Mesendoderm (in vitro differentiated cells): ENCODE data around the gene ZFHX2.

Experiments
- DNase-seq: peaks from one replicate; pipeline ENCODE4 v3.0.0; 2013
- H2AK5ac ChIP-seq: 2 replicates; pipeline ENCODE4 v1.6.1; 2013; ENCODE audit warnings: low read length, inconsistent platforms
- H2BK120ac ChIP-seq: 2 replicates; pipeline ENCODE4 v1.6.1; 2013; ENCODE audit warnings: low read depth, mild to moderate bottlenecking, low read length, moderate library complexity, mixed read lengths
- H2BK15ac ChIP-seq: replicated peaks from 2 replicates; pipeline ENCODE4 v1.6.1; 2013; ENCODE audit warnings: low read depth, mild to moderate bottlenecking, moderate library complexity
- H2BK5ac ChIP-seq: 2 replicates; pipeline ENCODE4 v1.6.1; 2013; ENCODE audit warnings: low read length, inconsistent platforms
- H3K18ac ChIP-seq: 2 replicates; pipeline ENCODE4 v1.6.1; 2013; ENCODE audit warnings: mild to moderate bottlenecking, low read length, mixed read lengths
- H3K23ac ChIP-seq: one replicate; pipeline ENCODE4 v1.6.1; 2013; ENCODE audit warnings: low read length
- H3K27ac ChIP-seq: 2 replicates; pipeline ENCODE4 v1.5.1; 2013; ENCODE audit warnings: low read depth, mild to moderate bottlenecking, inconsistent platforms, low read length, moderate library complexity
- H3K27me3 ChIP-seq: 2 replicates; pipeline ENCODE4 v1.6.1; 2013; ENCODE audit warnings: low read length, control low read depth, mild to moderate bottlenecking, inconsistent platforms; ENCODE audit not compliant: insufficient read depth, poor library complexity
- H3K36me3 ChIP-seq: 2 replicates; pipeline ENCODE4 v1.6.1; 2013; ENCODE audit warnings: low read length, inconsistent platforms; ENCODE audit not compliant: control insufficient read depth, insufficient read depth
- H3K4ac ChIP-seq: one replicate; pipeline ENCODE4 v1.6.1; 2013; ENCODE audit warnings: low read depth, mild to moderate bottlenecking, low read length, moderate library complexity
- H3K4me1 ChIP-seq: 2 replicates; pipeline ENCODE4 v1.6.1; 2013; ENCODE audit warnings: low read depth, low read length, inconsistent platforms; ENCODE audit not compliant: control insufficient read depth
- H3K4me2 ChIP-seq: 2 replicates; pipeline ENCODE4 v1.6.1; 2013; ENCODE audit warnings: low read length
- H3K4me3 ChIP-seq: 2 replicates; pipeline ENCODE4 v1.5.1; 2013; ENCODE audit warnings: mild to moderate bottlenecking, low read length
- H3K56ac ChIP-seq: one replicate; pipeline ENCODE4 v1.6.1; 2013; ENCODE audit warnings: low read length
- H3K79me1 ChIP-seq: 2 replicates; pipeline ENCODE4 v1.6.1; 2013; ENCODE audit warnings: low read length, inconsistent platforms
- H3K79me2 ChIP-seq: 2 replicates; pipeline ENCODE4 v1.6.1; 2013; ENCODE audit warnings: mild to moderate bottlenecking, low read length; ENCODE audit not compliant: control insufficient read depth, insufficient read depth
- H3K9ac ChIP-seq: 2 replicates; pipeline ENCODE4 v1.6.1; 2013; ENCODE audit warnings: low read length, inconsistent platforms
- H4K5ac ChIP-seq: one replicate; pipeline ENCODE4 v1.6.1; 2013; ENCODE audit warnings: low read length
- H4K8ac ChIP-seq: one replicate; pipeline ENCODE4 v1.6.1; 2013; ENCODE audit warnings: low read depth, mild to moderate bottlenecking, control low read depth, low read length, moderate library complexity
- WGBS: extraction: QIAGEN DNeasy Blood & Tissue Kit; methylation state at CpG from one replicate; pipeline ENCODE4 v1.1.7; 2013; ENCODE audit warnings: low lambda C conversion rate, missing lambda C conversion rate; ENCODE audit not compliant: insufficient coverage; ENCODE audit errors: extremely low coverage; 5-methylcytosine and 5-hydroxymethylcytosine counted together

ZFHX2 gene

GRCh38 chr14:23559010-23559925, 7.7 kb upstream of the ZFHX2 start:
- H2BK15ac ChIP-seq = no peak overlapping the region
- no CpG with 5 or more reads among the region's 21 CpGs for WGBS
- no peak overlapping the region for H4K8ac ChIP-seq
- DNase-seq = no peak
- no peak overlapping the region for H3K4ac ChIP-seq
- H3K4me1 ChIP-seq = no peaks in the 10 kb centered on the region
- H3K27ac ChIP-seq = no peak overlapping the region
- no peak overlapping the region for H2AK5ac ChIP-seq
- H3K79me1 ChIP-seq = no peaks in the 10 kb centered on the region
- H2BK120ac ChIP-seq = no peak overlapping the region
- no peak overlapping the region for H3K56ac ChIP-seq
- no peak overlapping the region for H3K9ac ChIP-seq
- H3K18ac ChIP-seq = no peak overlapping the region
- no peak overlapping the region for H3K4me2 ChIP-seq
- H3K27me3 ChIP-seq = no peaks in the 10 kb centered on the region
- H4K5ac ChIP-seq = no peak overlapping the region
- H2BK5ac ChIP-seq = no peak overlapping the region
- H3K4me3 ChIP-seq = no peak overlapping the region
- peaks cover 10% of the 10 kb centered on the region for H3K36me3 ChIP-seq
- H3K23ac ChIP-seq = no peak overlapping the region
- no peaks in the 10 kb centered on the region for H3K79me2 ChIP-seq

DNA sequence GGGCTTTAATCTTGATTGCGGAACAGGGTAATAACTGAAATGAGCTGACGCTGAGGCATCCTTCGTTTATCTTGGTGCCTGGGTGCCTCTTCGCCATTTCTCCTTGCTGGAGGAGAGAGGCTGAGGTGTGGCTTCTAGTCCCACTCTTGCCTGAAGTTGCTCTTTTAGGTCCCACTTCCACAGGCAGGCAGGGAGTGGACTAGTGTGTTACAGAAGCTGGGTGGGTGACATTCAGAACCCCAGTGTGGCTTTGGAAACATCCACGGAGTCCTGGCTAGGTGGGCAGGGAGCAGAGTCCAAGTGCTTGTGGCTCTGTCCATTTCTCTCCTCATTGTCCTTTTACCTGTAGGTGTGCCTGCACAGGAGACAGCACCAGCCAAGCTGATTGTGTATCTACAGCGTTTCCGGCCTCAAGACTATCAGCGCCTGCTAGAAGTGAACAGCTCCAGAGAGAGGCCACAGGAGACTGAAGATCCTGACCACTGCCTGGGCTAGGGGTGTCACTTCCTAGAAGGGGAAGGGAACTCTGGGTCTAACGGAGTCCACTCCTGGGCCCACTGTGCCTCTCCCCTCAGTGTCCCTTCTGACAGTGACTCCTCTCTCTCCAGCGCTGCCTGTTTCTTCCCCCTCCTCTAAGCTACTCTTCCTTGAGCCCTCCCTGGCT, 6.9 kb upstream of the ZFHX2 start:
- H2BK120ac ChIP-seq = no peak overlapping the region
- no peak overlapping the region for H2AK5ac ChIP-seq
- no peak overlapping the region for H4K8ac ChIP-seq
- H3K79me1 ChIP-seq = no peaks in the 10 kb centered on the region
- no peak overlapping the region for H3K56ac ChIP-seq
- no peaks in the 10 kb centered on the region for H3K79me2 ChIP-seq
- no peaks in the 10 kb centered on the region for H3K4me1 ChIP-seq
- H3K4me3 ChIP-seq = no peak overlapping the region
- peaks cover 10% of the 10 kb centered on the region for H3K36me3 ChIP-seq
- no peak overlapping the region for H2BK15ac ChIP-seq
- no peak overlapping the region for H3K4ac ChIP-seq
- no peak overlapping the region for H3K4me2 ChIP-seq
- H3K23ac ChIP-seq = no peak overlapping the region
- no peak overlapping the region for H3K18ac ChIP-seq
- H3K27me3 ChIP-seq = no peaks in the 10 kb centered on the region
- H3K9ac ChIP-seq = no peak overlapping the region
- no CpG with 5 or more reads among the region's 10 CpGs for WGBS
- no peak for DNase-seq
- H3K27ac ChIP-seq = no peak overlapping the region
- no peak overlapping the region for H2BK5ac ChIP-seq
- no peak overlapping the region for H4K5ac ChIP-seq

DNA sequence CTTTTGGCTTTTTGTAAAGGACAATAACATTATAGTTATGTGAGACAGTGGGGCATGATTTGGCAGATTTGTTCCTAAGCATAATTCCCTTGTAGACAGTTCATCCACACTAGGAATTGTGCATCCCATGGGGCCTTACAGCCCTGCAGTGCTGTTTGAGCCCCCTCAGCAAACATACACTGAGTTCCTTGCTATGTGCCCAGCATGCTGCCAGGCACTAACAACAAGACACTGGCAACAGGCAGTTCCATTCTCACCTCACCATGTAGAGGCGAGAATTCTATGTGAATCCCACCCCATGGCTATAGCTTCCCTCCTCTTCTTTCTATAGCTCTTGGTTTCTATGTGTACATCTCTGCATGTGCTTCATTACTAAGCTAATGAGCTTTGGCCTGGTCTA, 6.4 kb upstream of the ZFHX2 start:
- Histone ChIP-seq H2BK5ac (no peak overlapping the region), H4K5ac (no peak overlapping the region), H3K27me3 (no peaks in the 10 kb centered on the region), H3K23ac (no peak overlapping the region), H3K4me1 (no peaks in the 10 kb centered on the region), H3K4me3 (no peak overlapping the region), H3K79me1 (no peaks in the 10 kb centered on the region), H2BK120ac (no peak overlapping the region), H3K36me3 (peaks cover 9% of the 10 kb centered on the region), H3K27ac (no peak overlapping the region), H3K56ac (no peak overlapping the region), H4K8ac (no peak overlapping the region), H3K79me2 (no peaks in the 10 kb centered on the region), H3K9ac (no peak overlapping the region), H2AK5ac (no peak overlapping the region), H3K4me2 (no peak overlapping the region), H3K4ac (no peak overlapping the region), H2BK15ac (no peak overlapping the region), H3K18ac (no peak overlapping the region)
- no CpG with 5 or more reads among the region's 1 CpG for whole genome bisulfite sequencing
- DNase-seq = no peak

DNA sequence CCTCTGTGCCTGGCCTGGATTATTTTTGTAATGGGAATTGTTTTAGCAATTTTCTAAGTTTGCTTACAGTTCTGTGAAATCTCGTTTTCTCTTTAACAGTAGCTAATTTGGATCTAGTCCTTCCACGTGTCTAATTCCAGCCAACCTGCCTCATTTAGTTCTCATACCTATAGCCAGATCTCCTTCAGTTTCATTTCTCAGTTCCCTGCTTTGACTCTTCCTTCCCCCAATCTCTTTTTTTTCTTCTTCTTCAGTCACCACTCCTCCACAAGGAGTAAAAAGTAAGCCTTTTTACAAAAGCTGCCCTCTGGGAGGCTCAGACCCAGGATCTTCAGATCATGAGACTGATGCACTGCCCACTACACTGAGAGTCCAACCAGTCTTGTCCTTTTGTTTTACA, 6.0 kb upstream of the ZFHX2 start:
- no peak overlapping the region for H3K27ac ChIP-seq

DNA sequence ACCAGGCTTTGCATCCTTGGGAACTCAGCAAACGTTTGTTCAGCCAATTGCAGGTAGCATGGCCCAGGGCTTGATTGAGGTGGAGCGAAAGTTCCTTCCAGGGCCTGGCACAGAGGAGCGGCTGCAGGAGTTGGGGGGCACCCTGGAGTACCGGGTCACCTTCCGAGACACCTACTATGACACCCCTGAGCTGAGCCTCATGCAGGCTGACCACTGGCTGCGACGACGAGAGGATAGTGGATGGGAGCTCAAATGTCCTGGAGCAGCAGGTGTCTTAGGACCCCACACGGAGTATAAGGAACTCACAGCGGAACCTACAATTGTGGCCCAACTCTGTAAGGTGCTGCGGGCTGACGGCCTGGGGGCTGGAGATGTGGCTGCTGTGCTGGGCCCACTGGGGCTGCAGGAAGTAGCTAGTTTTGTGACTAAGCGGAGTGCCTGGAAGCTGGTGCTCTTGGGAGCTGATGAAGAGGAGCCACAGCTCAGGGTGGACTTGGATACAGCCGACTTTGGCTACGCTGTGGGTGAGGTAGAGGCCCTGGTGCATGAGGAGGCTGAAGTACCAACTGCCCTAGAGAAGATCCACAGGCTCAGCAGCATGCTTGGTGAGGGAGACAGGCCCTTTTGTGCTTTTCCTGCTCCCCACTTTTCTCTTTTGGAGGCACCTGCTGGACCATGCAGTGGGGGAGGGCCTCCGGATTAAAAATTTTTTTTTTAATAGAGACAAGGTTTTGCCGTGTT, 5.3 kb upstream of the ZFHX2 start:
- Histone ChIP-seq H3K4me1 (no peaks in the 10 kb centered on the region), H3K4me2 (peak overlapping the region; percentile 86)

More for the DNA sequence above, 6.0 kb upstream of the ZFHX2 start:
- Histone ChIP-seq H3K4me2 (no peak overlapping the region), H2BK15ac (no peak overlapping the region), H2BK5ac (no peak overlapping the region), H3K4ac (no peak overlapping the region), H3K9ac (no peak overlapping the region), H3K4me1 (no peaks in the 10 kb centered on the region), H4K5ac (no peak overlapping the region), H3K79me1 (no peaks in the 10 kb centered on the region), H3K4me3 (no peak overlapping the region), H3K27me3 (no peaks in the 10 kb centered on the region), H3K56ac (no peak overlapping the region), H3K18ac (no peak overlapping the region), H4K8ac (no peak overlapping the region), H2BK120ac (no peak overlapping the region), H3K79me2 (no peaks in the 10 kb centered on the region), H3K36me3 (peaks cover 8% of the 10 kb centered on the region), H3K23ac (no peak overlapping the region), H2AK5ac (no peak overlapping the region)
- DNase-seq = no peak
- WGBS = no CpG with 5 or more reads among the region's 2 CpGs

More for the DNA sequence above, 5.3 kb upstream of the ZFHX2 start:
- Histone ChIP-seq H3K27ac (no peak overlapping the region), H2BK15ac (no peak overlapping the region), H3K56ac (peak overlapping the region; percentile 99), H3K79me1 (no peaks in the 10 kb centered on the region), H4K8ac (peak overlapping the region; percentile 29), H3K4me3 (no peak overlapping the region), H2AK5ac (no peak overlapping the region), H4K5ac (no peak overlapping the region), H3K4ac (peak overlapping the region; percentile 61), H3K36me3 (peaks cover 8% of the 10 kb centered on the region), H3K9ac (peak overlapping the region; percentile 66), H3K18ac (no peak overlapping the region), H3K23ac (no peak overlapping the region), H3K79me2 (no peaks in the 10 kb centered on the region), H2BK120ac (no peak overlapping the region), H2BK5ac (no peak overlapping the region), H3K27me3 (no peaks in the 10 kb centered on the region)
- no CpG with 5 or more reads among the region's 17 CpGs for WGBS
- DNase-seq = no peak
